DMS153 treated with DMSO at 0.1 percent for 48 hours (cell line): ENCODE results near the gene RBM43.
A peak's percentile ranks its signal among the peaks of the same experiment; 100 is the strongest.
"Not testable (repeated sequence)": the region's sequence is repeated elsewhere in the genome, so short reads cannot be mapped to it uniquely, and the experiment has no call there.

ENCODE experiments used
- DNase-seq: peaks from one replicate; lab custom pipeline; 2025; ENCODE audit not compliant: unreplicated experiment; lab: John Stamatoyannopoulos, UW

RBM43 gene

GRCh38 chr2:151269798-151270568 lies 8.3 kb upstream of the RBM43 start:
- no peak for DNase-seq

- no peak for DNase-seq
Observed at GRCh38 chr2:151268085-151268484, 6.4 kb upstream of the RBM43 start.

GRCh38 chr2:151267537-151267936 lies 5.9 kb upstream of the RBM43 start:
- DNase-seq = no peak

GRCh38 chr2:151265991-151266390 lies 4.3 kb upstream of the RBM43 start:
- DNase-seq = no peak

- no peak for DNase-seq
Observed at GRCh38 chr2:151264157-151264825, 2.6 kb upstream of the RBM43 start.

- no peak for DNase-seq
Observed at GRCh38 chr2:151262629-151263028, 966 bp upstream of the RBM43 start.

GRCh38 chr2:151261977-151262291 lies 271 bp upstream of the RBM43 start:
- no peak for DNase-seq

- no peak for DNase-seq
Observed at GRCh38 chr2:151260573-151261230, 961 bp downstream of the RBM43 start.

- DNase-seq = no peak
Observed at GRCh38 chr2:151258121-151258520, 3.5 kb downstream of the RBM43 start.

- DNase-seq = no peak
Observed at GRCh38 chr2:151252646-151253045, 9.0 kb downstream of the RBM43 start.

- DNase-seq = no peak
Observed at GRCh38 chr2:151251012-151251411, 10.7 kb downstream of the RBM43 start.

- DNase-seq = no peak
Observed at GRCh38 chr2:151247432-151247831, 14.2 kb downstream of the RBM43 start.

GRCh38 chr2:151246152-151246551 lies 15.5 kb downstream of the RBM43 start:
- DNase-seq = no peak

GRCh38 chr2:151243468-151243867 lies 18.2 kb downstream of the RBM43 start:
- no peak for DNase-seq

GRCh38 chr2:151241224-151241623 lies 20.4 kb downstream of the RBM43 start:
- no peak for DNase-seq

- no peak for DNase-seq
Observed at GRCh38 chr2:151240433-151240832, 21.2 kb downstream of the RBM43 start.

- DNase-seq = no peak
Observed at GRCh38 chr2:151239624-151240023, 22.0 kb downstream of the RBM43 start.

GRCh38 chr2:151238527-151239487 lies 22.9 kb downstream of the RBM43 start:
- DNase-seq = peak; percentile 32

- no peak for DNase-seq
Observed at GRCh38 chr2:151237422-151238025, 24.1 kb downstream of the RBM43 start.

GRCh38 chr2:151233760-151234159 lies 27.9 kb downstream of the RBM43 start:
- not testable (repeated sequence) for DNase-seq

GRCh38 chr2:151233288-151233687 lies 28.4 kb downstream of the RBM43 start:
- not testable (repeated sequence) for DNase-seq
